HepG2 (cell line): ENCODE measurements around the gene ABT1. TPM values are rescaled to one million over a fixed set of nuclear protein-coding genes. Genes with fewer than 3 reads are reported as not detected.
A peak's percentile ranks its signal among the peaks of the same experiment; 100 is the strongest.

Experiments used
- ARID5B ChIP-seq: IDR thresholded peaks from 2 replicates; pipeline ENCODE4 v1.4.0; 2020; ENCODE audit warnings: mild to moderate bottlenecking, missing genetic modification reagents
- BRCA1 ChIP-seq: sonication (generic); formaldehyde crosslinking; IDR thresholded peaks from 2 replicates; pipeline ENCODE4 v1.4.0; 2020; ENCODE audit warnings: missing genetic modification reagents
- FOXJ3 ChIP-seq: sonication (generic); formaldehyde crosslinking; IDR thresholded peaks from 2 replicates; pipeline ENCODE4 v1.4.0; 2020; ENCODE audit warnings: missing genetic modification reagents, mild to moderate bottlenecking, borderline replicate concordance
- HMG20B ChIP-seq: conservative IDR thresholded peaks from 2 replicates; pipeline ENCODE4 v1.6.1; 2016; ENCODE audit warnings: missing genetic modification reagents, missing compliant biosample characterization
- HNF1A ChIP-seq, 2 experiments: sonication (generic) in 1 of 2; formaldehyde crosslinking in 1 of 2; IDR thresholded peaks; 2 replicates each; pipeline versions ENCODE4 v1.4.0 to v1.6.1; 2016 to 2020; ENCODE audit warnings: borderline replicate concordance in 1 of 2, low read depth in 1 of 2, mild to moderate bottlenecking in 1 of 2, missing genetic modification reagents in 1 of 2
- MLLT10 ChIP-seq: sonication (generic); formaldehyde crosslinking; IDR thresholded peaks from 2 replicates; pipeline ENCODE4 v1.4.0; 2020; ENCODE audit warnings: missing genetic modification reagents
- MLXIP ChIP-seq: sonication (generic); formaldehyde crosslinking; IDR thresholded peaks from 2 replicates; pipeline ENCODE4 v1.9.0; 2021; ENCODE audit warnings: missing genetic modification reagents, borderline replicate concordance
- NR0B2 ChIP-seq: sonication (generic); formaldehyde crosslinking; IDR thresholded peaks from 2 replicates; pipeline ENCODE4 v1.4.0; 2020; ENCODE audit warnings: mild to moderate bottlenecking, missing genetic modification reagents
- SALL1 ChIP-seq: sonication (generic); formaldehyde crosslinking; IDR thresholded peaks from 2 replicates; pipeline ENCODE4 v1.8.0; 2022; ENCODE audit warnings: mild to moderate bottlenecking, missing genetic modification reagents
- USF2 ChIP-seq, 2 experiments: sonication (generic) in 1 of 2; formaldehyde crosslinking in 1 of 2; IDR thresholded peaks; 2 replicates each; pipeline versions ENCODE4 v1.5.1 to v1.6.1; 2011 to 2020; ENCODE audit warnings: borderline replicate concordance in 1 of 2, low read depth in 1 of 2, low read length in 1 of 2, mild to moderate bottlenecking in 1 of 2, missing genetic modification reagents in 1 of 2, moderate library complexity in 1 of 2
- ZNF180 ChIP-seq: sonication (generic); formaldehyde crosslinking; IDR thresholded peaks from 2 replicates; pipeline ENCODE4 v1.4.0; 2020; ENCODE audit warnings: low read depth, missing genetic modification reagents, borderline replicate concordance
- ZNF235 ChIP-seq: sonication (generic); formaldehyde crosslinking; IDR thresholded peaks from 2 replicates; pipeline ENCODE4 v1.8.1; 2023; ENCODE audit warnings: mild to moderate bottlenecking, missing genetic modification reagents, borderline replicate concordance
- polyA plus RNA-seq, 8 experiments: library from polyadenylated mRNA; depleted of rRNA in 3 of 8; stranded (reverse) in 7 of 8; unstranded in 1 of 8; fragments of >200 nt; fragmentation: Illumina TruSeq in 4 of 8; extraction: Trizol in 4 of 8; gene quantifications; 2 replicates each; pipeline versions ENCODE4 v1.2.1 to v1.2.3, GENCODE V29; 2011 to 2016; ENCODE audit warnings: low read depth in 4 of 8, missing spikeins in 1 of 8, mixed read lengths in 1 of 8; ENCODE audit not compliant: insufficient read depth in 1 of 8
- total RNA-seq, 5 experiments: library from RNA; depleted of rRNA; stranded (reverse); fragments of >200 nt; fragmentation: Illumina TruSeq; extraction: Trizol; gene quantifications; 2 replicates each; pipeline ENCODE4 v1.2.3, GENCODE V29; 2016; ENCODE audit warnings: low read depth in 1 of 5

Gene ABT1
- total and polyA plus RNA-seq, 2 of the 13 experiments (the other 11 are each of a cell fraction or from before 2014, with no cell fraction given), result 38.4 TPM

- TF ChIP-seq HNF1A (IDR thresholded peaks at IDR 0.05; ENCODE audit: low read depth), result 0 out of 2 replicates have a peak, but pooled peaks have one; percentile 16
- no peak for TF ChIP-seq HNF1A (CRISPR knock-in tag; IDR thresholded peaks at IDR 0.05; ENCODE audit: borderline replicate concordance)
- TF ChIP-seq ZNF180 (CRISPR knock-in tag), result no peak
- TF ChIP-seq SALL1, result no peak; the same call in 1 of the 2 replicates
- TF ChIP-seq ARID5B (CRISPR knock-in tag), result peak; percentile 41
- TF ChIP-seq NR0B2 (CRISPR knock-in tag), result no peak
- no peak for TF ChIP-seq MLXIP (CRISPR knock-in tag)
- TF ChIP-seq ZNF235 (CRISPR knock-in tag), result no peak
- no peak for TF ChIP-seq FOXJ3 (CRISPR knock-in tag)
- no peak for TF ChIP-seq USF2 (IDR thresholded peaks at IDR 0.05; ENCODE audit: low read depth, low read length)
- no peak for TF ChIP-seq USF2 (CRISPR knock-in tag; IDR thresholded peaks at IDR 0.05; ENCODE audit: borderline replicate concordance)
- no peak for TF ChIP-seq HMG20B (CRISPR knock-in tag)
- TF ChIP-seq BRCA1 (CRISPR knock-in tag), result no peak
- no peak for TF ChIP-seq MLLT10
Measured at GRCh38 chr6:26576929-26577719, 19.6 kb upstream of the ABT1 start (continued).
